GF-D8 (cell line): ENCODE measurements around the gene TBC1D24.

Experiments
- DNase-seq: peaks from one replicate; lab custom pipeline; 2025; lab: John Stamatoyannopoulos, UW

Gene TBC1D24

GRCh38 chr16:2499454-2499853, 24.5 kb downstream of the TBC1D24 start:
- DNase-seq, result no peak

- DNase-seq, result no peak
Observed at GRCh38 chr16:2499890-2500429, 25.0 kb downstream of the TBC1D24 start.

- DNase-seq, result no peak
Observed at GRCh38 chr16:2500430-2500917, 25.5 kb downstream of the TBC1D24 start.

GRCh38 chr16:2500918-2501750, 26.2 kb downstream of the TBC1D24 start:
- no peak for DNase-seq

- DNase-seq, result no peak
Observed at GRCh38 chr16:2501946-2502895, 27.3 kb downstream of the TBC1D24 start.

GRCh38 chr16:2505695-2506094, 30.8 kb downstream of the TBC1D24 start:
- no peak for DNase-seq

- peak; percentile 25 for DNase-seq
Observed at GRCh38 chr16:2507052-2507659, 32.2 kb downstream of the TBC1D24 start.

- no peak for DNase-seq
Observed at GRCh38 chr16:2507665-2508064, 32.7 kb downstream of the TBC1D24 start.

GRCh38 chr16:2508722-2509400, 33.9 kb downstream of the TBC1D24 start:
- no peak for DNase-seq

- DNase-seq, result no peak
Observed at GRCh38 chr16:2511128-2511800, 36.3 kb downstream of the TBC1D24 start.

- DNase-seq, result no peak
Observed at GRCh38 chr16:2511996-2512734, 37.2 kb downstream of the TBC1D24 start.

GRCh38 chr16:2512735-2513404, 37.9 kb downstream of the TBC1D24 start:
- no peak for DNase-seq

GRCh38 chr16:2513405-2514332, 38.7 kb downstream of the TBC1D24 start, which contains the start of gene ATP6V0C:
TSS of gene ATP6V0C (plus strand) at chr16:2513952. CDS start at chr16:2514104, 152 bp downstream.
- peak; percentile 85 for DNase-seq

GRCh38 chr16:2514333-2515179, 39.6 kb downstream of the TBC1D24 start:
- no peak for DNase-seq

- DNase-seq, result peak; percentile 37
Observed at GRCh38 chr16:2515180-2515851, 40.4 kb downstream of the TBC1D24 start.

GRCh38 chr16:2516391-2517240, 41.7 kb downstream of the TBC1D24 start:
- DNase-seq, result peak; percentile 82
